ENCODE data around the gene CALML6. TPM values are rescaled to one million over a fixed set of nuclear protein-coding genes. Genes with fewer than 3 reads are reported as not detected.

The CALML6 gene
- total and polyA plus RNA-seq, 10 of the 15 experiments (the other 5 are each of a cell fraction or from before 2014, with no cell fraction given): 0.07 to 1.3 (median 0.21) TPM; not detected in 5

DNA sequence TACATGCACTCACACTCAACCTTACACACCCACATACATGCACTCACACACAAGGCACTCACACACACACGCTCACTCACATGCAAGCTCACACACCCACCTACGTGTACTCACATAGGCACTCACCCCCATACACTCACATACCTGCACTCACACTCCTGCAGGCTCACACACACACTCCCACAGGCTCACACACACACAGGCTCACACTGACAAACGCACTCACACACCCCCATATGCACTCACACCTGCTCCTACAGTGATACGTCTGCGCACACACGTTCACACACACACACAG lies 23.2 kb downstream of the CALML6 start:
- ChIA-PET POLR2A (no interaction called here), RAD21 (ENCODE audit: unreplicated experiment) (no interaction called here), SMC1A (ENCODE audit: uncharacterized antibody, unreplicated experiment) (no interaction called here), CTCF (no interaction called here)
- Histone ChIP-seq H3K9ac (ENCODE audit: control insufficient read depth, insufficient read depth, low read length) (no peak overlapping the region), H2AFZ (ENCODE audit: control insufficient read depth, low read depth, low read length) (no peak overlapping the region), H3K4me1 (ENCODE audit: control insufficient read depth, insufficient read depth, low read length) (no peaks in the 10 kb centered on the region), H3K36me3 (ENCODE audit: control insufficient read depth in 2 of 2, insufficient read depth in 2 of 2, low read length in 1 of 2) (no peaks in the 10 kb centered on the region), H3K27me3 (replicated peaks in 1 of 2; ENCODE audit: control insufficient read depth in 2 of 2, insufficient read depth in 2 of 2, low read length in 1 of 2) (no peaks in the 10 kb centered on the region), H4K20me1 (ENCODE audit: control insufficient read depth, insufficient read depth) (no peaks in the 10 kb centered on the region), H3K79me2 (ENCODE audit: control insufficient read depth, insufficient read depth, low read length) (no peaks in the 10 kb centered on the region), H3K4me2 (ENCODE audit: control insufficient read depth, insufficient read depth) (no peak overlapping the region), H3K4me3 (no peak overlapping the region), H3K9me3 (replicated peaks; ENCODE audit: control insufficient read depth, insufficient read depth, low read length) (peaks cover 5% of the 10 kb centered on the region; the same call in 2 of the 3 replicates), H3K27ac (ENCODE audit: control insufficient read depth, insufficient read depth) (no peak overlapping the region)
- TF ChIP-seq TCF3 (IDR thresholded peaks at IDR 0.05; ENCODE audit: borderline replicate concordance, insufficient read depth, low read depth, low read length) (0 out of 2 replicates have a peak, but pooled peaks have one; percentile 10), NFIC (IDR thresholded peaks at IDR 0.05; ENCODE audit: low read depth, low read length) (no peak)
- ATAC-seq (no peak), DNase-seq (ENCODE audit: low read depth, low spot score) (no peak), FAIRE-seq (no peak)
- intact Hi-C loops (cut with micrococcal nuclease; ENCODE audit: unreplicated experiment): no loop called here
- 56% methylated on average over 6 of the region's 6 CpGs for WGBS (ENCODE audit: insufficient coverage, insufficient replicate concordance, low lambda C conversion rate, missing lambda C conversion rate)
- in situ Hi-C loops (cut with MboI): no loop called here
- no TSS peak for BruUV-seq (replicated peaks)

DNA sequence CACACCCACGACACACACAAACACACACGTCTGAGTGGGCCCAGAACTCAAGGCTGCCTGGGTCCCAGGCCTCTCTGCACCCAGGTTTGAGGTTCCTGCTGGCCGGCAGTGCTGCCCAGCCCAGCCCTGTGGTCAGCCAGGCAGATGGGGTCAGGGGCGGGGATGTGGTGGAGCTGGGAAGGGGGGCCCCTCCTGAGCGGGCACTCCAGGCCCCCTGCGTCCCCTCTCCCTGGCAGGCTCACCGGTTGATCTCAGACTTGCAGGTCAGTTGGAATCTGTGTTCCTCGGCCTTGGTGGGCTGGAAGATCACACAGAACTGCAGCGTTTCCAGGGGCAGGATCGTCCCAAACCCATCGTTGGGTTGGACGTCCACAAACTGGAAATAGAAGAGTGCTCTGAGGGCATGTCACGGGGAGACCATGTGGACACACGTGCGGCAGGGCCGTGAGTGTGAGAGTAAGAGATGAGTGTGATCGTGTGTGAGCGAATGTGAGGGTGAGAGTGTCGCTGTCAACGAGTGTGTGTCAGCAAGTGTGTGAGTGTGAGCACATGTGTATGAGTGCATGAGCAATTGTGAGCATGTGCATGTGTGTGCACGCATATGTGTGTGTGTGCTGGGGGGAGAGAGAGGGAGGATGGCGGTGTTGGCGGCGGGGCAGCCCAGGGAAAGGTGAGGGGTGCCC lies 23.7 kb downstream of the CALML6 start:
- WGBS (ENCODE audit: insufficient coverage, insufficient replicate concordance, low lambda C conversion rate, missing lambda C conversion rate): 51% methylated on average over 24 of the region's 24 CpGs
- POLR2A ChIA-PET: no interaction called here

More for the DNA sequence above, 23.7 kb downstream of the CALML6 start:
- SMC1A ChIA-PET (ENCODE audit: uncharacterized antibody, unreplicated experiment): no interaction called here
- no peak overlapping the region for H3K9ac ChIP-seq (ENCODE audit: control insufficient read depth, insufficient read depth, low read length)
- H3K27me3 ChIP-seq (replicated peaks in 1 of 2; ENCODE audit: control insufficient read depth in 2 of 2, insufficient read depth in 2 of 2, low read length in 1 of 2): no peaks in the 10 kb centered on the region
- H3K27ac ChIP-seq (ENCODE audit: control insufficient read depth, insufficient read depth): no peak overlapping the region
- no peak overlapping the region for H3K4me2 ChIP-seq (ENCODE audit: control insufficient read depth, insufficient read depth)
- H3K79me2 ChIP-seq (ENCODE audit: control insufficient read depth, insufficient read depth, low read length): no peaks in the 10 kb centered on the region
- no peak for DNase-seq (ENCODE audit: low read depth, low spot score)
- intact Hi-C loops (cut with micrococcal nuclease; ENCODE audit: unreplicated experiment): no loop called here
- H4K20me1 ChIP-seq (ENCODE audit: control insufficient read depth, insufficient read depth): no peaks in the 10 kb centered on the region
- H3K9me3 ChIP-seq (replicated peaks; ENCODE audit: control insufficient read depth, insufficient read depth, low read length): peaks cover 5% of the 10 kb centered on the region; the same call in 2 of the 3 replicates
- H3K4me1 ChIP-seq (ENCODE audit: control insufficient read depth, insufficient read depth, low read length): no peaks in the 10 kb centered on the region
- CTCF ChIA-PET: no interaction called here
- RAD21 ChIA-PET (ENCODE audit: unreplicated experiment): no interaction called here
- no TSS peak for BruUV-seq (replicated peaks)
- ATAC-seq: no peak
- no peaks in the 10 kb centered on the region for H3K36me3 ChIP-seq (ENCODE audit: control insufficient read depth in 2 of 2, insufficient read depth in 2 of 2, low read length in 1 of 2)
- no peak overlapping the region for H2AFZ ChIP-seq (ENCODE audit: control insufficient read depth, low read depth, low read length)
- FAIRE-seq: no peak
- no peak overlapping the region for H3K4me3 ChIP-seq
- TF ChIP-seq, protein P1, sequence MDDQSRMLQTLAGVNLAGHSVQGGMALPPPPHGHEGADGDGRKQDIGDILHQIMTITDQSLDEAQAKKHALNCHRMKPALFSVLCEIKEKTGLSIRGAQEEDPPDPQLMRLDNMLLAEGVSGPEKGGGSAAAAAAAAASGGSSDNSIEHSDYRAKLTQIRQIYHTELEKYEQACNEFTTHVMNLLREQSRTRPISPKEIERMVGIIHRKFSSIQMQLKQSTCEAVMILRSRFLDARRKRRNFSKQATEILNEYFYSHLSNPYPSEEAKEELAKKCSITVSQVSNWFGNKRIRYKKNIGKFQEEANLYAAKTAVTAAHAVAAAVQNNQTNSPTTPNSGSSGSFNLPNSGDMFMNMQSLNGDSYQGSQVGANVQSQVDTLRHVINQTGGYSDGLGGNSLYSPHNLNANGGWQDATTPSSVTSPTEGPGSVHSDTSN (IDR thresholded peaks at IDR 0.05; ENCODE audit: insufficient replicate concordance, low read depth, low read length): peak; percentile 51
- TF ChIP-seq GABPA (IDR thresholded peaks at IDR 0.05; ENCODE audit: low read depth): no peak
- TF ChIP-seq BCL3 (IDR thresholded peaks at IDR 0.05; ENCODE audit: borderline replicate concordance, insufficient read depth, low read depth, low read length, poor library complexity, severe bottlenecking): peak; percentile 92
- peak; percentile 70; the same call in 1 of the 2 replicates for TF ChIP-seq TCF3 (IDR thresholded peaks at IDR 0.05; ENCODE audit: borderline replicate concordance, insufficient read depth, low read depth, low read length)
- TF ChIP-seq TAF1 (IDR thresholded peaks at IDR 0.05; ENCODE audit: borderline replicate concordance, low read depth, low read length): no peak
- in situ Hi-C loops (cut with MboI): no loop called here

Data from GM12878 (cell line).